Epithelial cell of proximal tubule (primary cell): Measurements from ENCODE around the gene CCK. TPM values are rescaled to one million over a fixed set of nuclear protein-coding genes. Genes with fewer than 3 reads are reported as not detected.

Experiments
- DNase-seq: peaks from one replicate; pipeline ENCODE4 v3.0.0-alpha.2; 2011; ENCODE audit warnings: low read depth
- H3K4me3 ChIP-seq: 2 replicates; pipeline ENCODE4 v1.5.1; 2011; ENCODE audit warnings: low read depth, mild to moderate bottlenecking, low read length
- CTCF ChIP-seq: conservative IDR thresholded peaks from 2 replicates; pipeline ENCODE4 v1.5.1; 2012; ENCODE audit warnings: low read depth, mild to moderate bottlenecking, low read length
- total RNA-seq: library from RNA; depleted of rRNA; stranded (reverse); fragments of >200 nt; gene quantifications from 2 replicates; pipeline ENCODE4 v1.2.3, GENCODE V29; 2015

CCK gene
- total RNA-seq, 1 donor from 2014 or later = 0.63 TPM

- H3K4me3 ChIP-seq = no peak overlapping the region
- no peak for TF ChIP-seq CTCF
- DNase-seq = no peak
Measured at GRCh38 chr3:42269647-42270046, 3.7 kb upstream of the CCK start.

GRCh38 chr3:42267878-42268277 lies 1.9 kb upstream of the CCK start:
- TF ChIP-seq CTCF = no peak

GRCh38 chr3:42265059-42265991 lies 660 bp downstream of the CCK start:
- H3K4me3 ChIP-seq = no peak overlapping the region
- no peak for TF ChIP-seq CTCF
- DNase-seq = no peak

More at GRCh38 chr3:42267878-42268277, 1.9 kb upstream of the CCK start:
- DNase-seq = no peak
- no peak overlapping the region for H3K4me3 ChIP-seq

- TF ChIP-seq CTCF = no peak
- DNase-seq = no peak
- no peak overlapping the region for H3K4me3 ChIP-seq
Measured at GRCh38 chr3:42264399-42265058, 1.5 kb downstream of the CCK start.

- TF ChIP-seq CTCF = no peak
- H3K4me3 ChIP-seq = no peak overlapping the region
- DNase-seq = no peak
Measured at GRCh38 chr3:42263354-42264346, 2.3 kb downstream of the CCK start.

GRCh38 chr3:42262525-42262924 lies 3.5 kb downstream of the CCK start:
- no peak overlapping the region for H3K4me3 ChIP-seq
- peak; percentile 16 for DNase-seq
- no peak for TF ChIP-seq CTCF
